HEK293T (cell line): ENCODE results near the gene FBLN2.

Source experiments
- CTCF ChIA-PET: fragments of 350-600 bp; formaldehyde crosslinking; extraction: SDS; loops from one replicate; lab custom pipeline; 2021; ENCODE audit warnings: antibody characterized with exemption, inconsistent platforms; lab: Yijun Ruan, JAX
- POLR2A ChIA-PET: fragments of 350-600 bp; formaldehyde crosslinking; extraction: SDS; loops from one replicate; lab custom pipeline; 2020; ENCODE audit warnings: antibody characterized with exemption, inconsistent platforms; lab: Yijun Ruan, JAX
- DNase-seq: peaks from one replicate; pipeline ENCODE4 v3.0.0; 2012; ENCODE audit warnings: mixed read lengths; ENCODE audit errors: extremely low spot score
- ARNT ChIP-seq: fragments of 450-650 bp; IDR thresholded peaks from 2 replicates; pipeline ENCODE4 v1.6.1; 2017; ENCODE audit warnings: mild to moderate bottlenecking
- BHLHE40 ChIP-seq: fragments of 450-650 bp; IDR thresholded peaks from 2 replicates; pipeline ENCODE4 v1.6.1; 2016; ENCODE audit warnings: mild to moderate bottlenecking, moderate library complexity, borderline replicate concordance
- CTBP1 ChIP-seq: fragments of 450-650 bp; IDR thresholded peaks from 2 replicates; pipeline ENCODE4 v1.6.1; 2016; ENCODE audit warnings: borderline replicate concordance
- ELF4 ChIP-seq: fragments of 450-650 bp; IDR thresholded peaks from 2 replicates; pipeline ENCODE4 v1.6.1; 2017; ENCODE audit warnings: antibody characterized with exemption
- FOXA1 ChIP-seq: fragments of 450-650 bp; IDR thresholded peaks from 2 replicates; pipeline ENCODE4 v1.6.1; 2016; ENCODE audit warnings: mild to moderate bottlenecking
- FOXK2 ChIP-seq: fragments of 450-650 bp; IDR thresholded peaks from 2 replicates; pipeline ENCODE4 v1.6.1; 2016; ENCODE audit warnings: mild to moderate bottlenecking
- FOXM1 ChIP-seq: fragments of 450-650 bp; IDR thresholded peaks from 2 replicates; pipeline ENCODE4 v1.6.1; 2017; ENCODE audit warnings: mild to moderate bottlenecking, borderline replicate concordance
- HDGF ChIP-seq: fragments of 450-650 bp; IDR thresholded peaks from 2 replicates; pipeline ENCODE4 v1.6.1; 2017; ENCODE audit warnings: antibody characterized with exemption, borderline replicate concordance
- L3MBTL2 ChIP-seq: fragments of 450-650 bp; conservative IDR thresholded peaks from 2 replicates; pipeline ENCODE4 v1.6.1; 2016; ENCODE audit warnings: mild to moderate bottlenecking
- LEF1 ChIP-seq: fragments of 450-650 bp; IDR thresholded peaks from 2 replicates; pipeline ENCODE4 v1.6.1; 2017; ENCODE audit warnings: mild to moderate bottlenecking, borderline replicate concordance
- NFRKB ChIP-seq: fragments of 450-650 bp; IDR thresholded peaks from 2 replicates; pipeline ENCODE4 v1.6.1; 2016; ENCODE audit warnings: mild to moderate bottlenecking, moderate library complexity
- SP1 ChIP-seq: fragments of 450-650 bp; IDR thresholded peaks from 2 replicates; pipeline ENCODE4 v1.6.1; 2017
- SUZ12 ChIP-seq: fragments of 450-650 bp; IDR thresholded peaks from 2 replicates; pipeline ENCODE4 v1.6.1; 2016; ENCODE audit warnings: mild to moderate bottlenecking
- TARDBP ChIP-seq: fragments of 450-650 bp; IDR thresholded peaks from 2 replicates; pipeline ENCODE4 v1.6.1; 2016
- ZNF384 ChIP-seq: fragments of 450-650 bp; IDR thresholded peaks from 2 replicates; pipeline ENCODE4 v1.6.1; 2016
- TF ChIP-seq, protein P1 (sequence below): fragments of 450-650 bp; IDR thresholded peaks from 2 replicates; pipeline ENCODE4 v1.6.1; 2016

The FBLN2 gene

GRCh38 chr3:13574083-13574797, 25.3 kb downstream of the FBLN2 start:
- no peak for DNase-seq
- ChIA-PET POLR2A (no interaction called here), CTCF (no interaction called here)
- TF ChIP-seq CTBP1 (no peak), BHLHE40 (no peak), HDGF (no peak), ZNF384 (no peak), ARNT (no peak), LEF1 (no peak), SP1 (no peak), FOXA1 (no peak), L3MBTL2 (no peak), FOXK2 (no peak)

DNA sequence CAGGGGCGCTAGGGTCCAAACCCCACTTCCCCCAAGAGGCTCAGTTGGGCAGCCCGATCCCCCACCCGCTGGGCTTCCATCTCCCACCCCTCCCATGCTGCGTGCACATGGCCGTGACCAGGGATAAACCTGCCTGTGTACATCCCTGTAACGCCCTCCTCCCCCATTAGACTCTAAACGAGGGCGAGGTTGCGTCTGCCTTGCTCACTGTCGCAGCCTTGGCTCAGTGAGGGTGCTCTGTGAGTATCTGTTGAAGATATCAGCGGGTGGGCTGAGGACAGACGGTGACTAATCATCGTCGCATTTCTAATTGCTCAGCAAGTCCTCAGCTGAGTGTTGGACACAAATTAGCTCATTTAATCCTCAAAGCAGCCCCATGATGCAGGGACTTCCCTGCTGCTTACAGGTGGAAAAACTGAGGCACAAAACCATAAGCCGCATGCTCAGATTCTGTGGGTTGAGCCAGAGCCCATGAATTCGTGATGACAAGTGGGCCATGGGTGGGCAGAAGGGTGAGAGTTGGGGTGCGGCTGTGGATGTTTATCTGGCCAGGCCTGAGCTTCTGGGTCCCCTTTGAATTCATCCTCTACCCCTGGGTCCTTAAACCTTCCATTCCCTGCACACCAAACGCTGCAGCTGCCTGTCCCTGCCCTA, 26.0 kb downstream of the FBLN2 start:
- ChIA-PET POLR2A (no interaction called here), CTCF (no interaction called here)
- TF ChIP-seq SUZ12 (no peak), ELF4 (no peak), NFRKB (no peak), HDGF (no peak), FOXM1 (no peak), BHLHE40 (no peak), FOXA1 (no peak), TARDBP (no peak), FOXK2 (no peak)
- DNase-seq = no peak

GRCh38 chr3:13575459-13576061, 26.6 kb downstream of the FBLN2 start:
- CTCF ChIA-PET = no interaction called here
- DNase-seq = no peak
- POLR2A ChIA-PET = no interaction called here
- no peak for TF ChIP-seq CTBP1

DNA sequence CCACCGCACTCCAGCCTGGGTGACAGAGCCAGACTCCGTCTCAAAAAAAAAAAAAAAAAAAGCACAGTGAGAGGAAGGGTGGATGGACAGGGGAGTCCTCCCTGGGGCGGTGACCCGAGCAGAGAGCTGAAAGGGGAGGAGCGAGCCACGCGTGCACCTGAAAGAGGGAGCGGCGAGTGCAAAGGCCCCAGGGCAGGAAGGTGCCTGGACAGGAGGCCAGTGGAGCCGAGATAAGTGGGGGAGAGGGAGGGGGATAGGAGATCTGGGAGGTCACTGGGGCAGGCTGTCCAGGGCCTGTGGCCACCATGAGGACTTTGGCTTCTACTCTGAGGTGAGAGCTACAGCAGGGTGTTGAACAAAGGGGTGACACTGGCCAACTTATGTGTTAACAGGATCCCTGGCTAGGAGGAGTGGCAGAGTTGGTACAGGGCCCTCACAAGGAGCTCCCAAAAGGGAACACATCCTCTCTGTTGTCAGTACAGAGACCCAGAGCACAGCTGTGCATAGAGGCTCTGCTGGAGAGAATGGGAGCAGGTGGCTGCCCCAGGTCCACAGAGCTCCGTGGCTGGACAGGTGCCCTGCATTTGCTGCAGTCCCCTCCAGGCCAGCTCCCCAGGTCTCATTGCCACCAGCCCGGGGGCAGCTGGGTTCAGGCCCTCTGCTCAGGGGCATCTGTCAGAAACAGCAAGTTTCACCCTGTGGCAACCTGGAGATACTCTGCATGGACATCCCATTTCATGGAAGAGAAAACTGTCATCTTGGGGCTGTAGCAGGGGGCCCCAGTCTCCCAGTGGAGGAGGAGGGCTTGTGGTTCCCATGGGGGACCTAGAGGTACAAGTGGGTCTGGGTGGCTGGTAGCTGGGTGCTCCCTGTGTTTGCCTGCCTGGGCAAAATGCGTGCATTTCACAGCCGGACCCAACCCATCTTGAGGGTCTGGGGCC, 28.5 kb downstream of the FBLN2 start:
- CTCF ChIA-PET = interaction anchor here (0.7 kb wide), 1 partner anchor 65 kb away, joined by 8 read pairs; no protein-coding TSS in a partner anchor
- TF ChIP-seq ELF4 = no peak
- POLR2A ChIA-PET = no interaction called here
- no peak for DNase-seq

GRCh38 chr3:13578251-13578650, 29.3 kb downstream of the FBLN2 start:
- no peak for DNase-seq
- ChIA-PET CTCF (no interaction called here), POLR2A (no interaction called here)
- TF ChIP-seq ARNT (no peak), BHLHE40 (no peak), ELF4 (no peak), FOXK2 (no peak), L3MBTL2 (no peak), FOXM1 (no peak), SP1 (no peak), LEF1 (no peak), FOXA1 (no peak), SUZ12 (no peak), NFRKB (no peak), ZNF384 (no peak), TARDBP (no peak), HDGF (no peak), CTBP1 (no peak)
- TF ChIP-seq, protein P1, sequence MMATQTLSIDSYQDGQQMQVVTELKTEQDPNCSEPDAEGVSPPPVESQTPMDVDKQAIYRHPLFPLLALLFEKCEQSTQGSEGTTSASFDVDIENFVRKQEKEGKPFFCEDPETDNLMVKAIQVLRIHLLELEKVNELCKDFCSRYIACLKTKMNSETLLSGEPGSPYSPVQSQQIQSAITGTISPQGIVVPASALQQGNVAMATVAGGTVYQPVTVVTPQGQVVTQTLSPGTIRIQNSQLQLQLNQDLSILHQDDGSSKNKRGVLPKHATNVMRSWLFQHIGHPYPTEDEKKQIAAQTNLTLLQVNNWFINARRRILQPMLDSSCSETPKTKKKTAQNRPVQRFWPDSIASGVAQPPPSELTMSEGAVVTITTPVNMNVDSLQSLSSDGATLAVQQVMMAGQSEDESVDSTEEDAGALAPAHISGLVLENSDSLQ = no peak

- no peak for TF ChIP-seq CTBP1
- TF ChIP-seq, protein P1 = no peak
- no peak for TF ChIP-seq TARDBP
- no peak for TF ChIP-seq LEF1
- TF ChIP-seq HDGF = no peak
- DNase-seq = no peak
- ChIA-PET CTCF (no interaction called here), POLR2A (no interaction called here)
Measured at GRCh38 chr3:13579063-13579462, 30.1 kb downstream of the FBLN2 start.
